NOMO-1 treated with DMSO at 0.1 percent for 48 hours (cell line): Measurements from ENCODE around the gene STAT4.
A peak's percentile ranks its signal among the peaks of the same experiment; 100 is the strongest.

Experiments
- DNase-seq: peaks from one replicate; lab custom pipeline; 2025; ENCODE audit not compliant: unreplicated experiment; lab: John Stamatoyannopoulos, UW

Gene STAT4

GRCh38 chr2:191176801-191177438, 26.1 kb upstream of the STAT4 start:
- DNase-seq, result no peak

- no peak for DNase-seq
These were observed 25.5 kb upstream of the STAT4 start for GRCh38 chr2:191176305-191176704.

GRCh38 chr2:191174442-191174841, 23.6 kb upstream of the STAT4 start:
- DNase-seq, result no peak

- DNase-seq, result no peak
These were observed 22.4 kb upstream of the STAT4 start for GRCh38 chr2:191173206-191173605.

DNA sequence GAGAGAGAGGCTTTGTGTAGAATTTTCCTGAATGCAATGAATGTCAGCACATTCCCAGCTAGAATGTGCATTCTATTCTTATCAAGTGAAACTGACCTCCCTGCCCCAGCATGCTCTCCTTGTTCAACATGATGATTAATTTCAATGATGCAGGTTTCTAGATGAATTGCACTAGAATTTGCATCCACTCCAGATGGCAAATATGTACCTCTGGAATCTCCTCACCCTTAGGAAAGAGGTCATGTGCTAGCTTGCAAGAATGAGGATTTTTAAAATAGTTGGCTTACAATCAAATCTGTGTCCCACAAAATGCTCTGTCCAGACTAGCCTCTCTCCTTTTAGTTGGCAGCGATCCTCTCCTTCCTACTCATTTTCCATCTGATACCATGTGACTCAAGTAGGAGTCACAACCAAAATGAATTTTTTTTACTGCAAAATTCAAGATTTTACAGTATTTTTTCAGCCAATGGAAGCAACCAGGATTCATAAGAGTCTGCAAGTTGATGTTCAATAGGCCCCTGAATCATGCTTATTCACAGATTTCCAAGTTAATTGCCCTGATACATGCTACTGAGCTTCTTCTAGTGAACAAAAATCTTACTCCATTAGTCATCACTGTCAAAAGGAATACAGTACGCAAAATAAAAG, 21.0 kb upstream of the STAT4 start:
- DNase-seq, result no peak

DNA sequence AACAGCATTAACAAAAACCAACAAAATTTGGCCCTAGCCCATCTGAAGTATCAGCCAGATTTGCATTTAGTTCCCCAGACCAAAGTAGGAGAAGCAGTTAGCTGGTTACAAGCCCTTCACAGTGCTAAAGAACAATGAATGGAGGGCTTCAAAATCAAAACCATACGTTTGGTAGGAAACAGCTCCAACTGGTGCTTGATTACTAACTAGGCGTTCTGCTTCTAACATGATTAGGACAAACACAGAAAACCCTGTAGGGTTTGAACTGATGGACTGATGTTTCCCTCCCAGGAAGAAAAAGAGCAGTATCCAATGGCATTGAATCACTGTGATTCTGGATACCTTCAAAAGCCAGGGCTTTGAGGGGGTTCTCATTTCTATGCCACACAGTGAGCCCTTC, 20.5 kb upstream of the STAT4 start:
- DNase-seq, result no peak

GRCh38 chr2:191170773-191171172, 20.0 kb upstream of the STAT4 start:
- DNase-seq, result no peak

- no peak for DNase-seq
These were observed 19.5 kb upstream of the STAT4 start for GRCh38 chr2:191170301-191170636.

DNA sequence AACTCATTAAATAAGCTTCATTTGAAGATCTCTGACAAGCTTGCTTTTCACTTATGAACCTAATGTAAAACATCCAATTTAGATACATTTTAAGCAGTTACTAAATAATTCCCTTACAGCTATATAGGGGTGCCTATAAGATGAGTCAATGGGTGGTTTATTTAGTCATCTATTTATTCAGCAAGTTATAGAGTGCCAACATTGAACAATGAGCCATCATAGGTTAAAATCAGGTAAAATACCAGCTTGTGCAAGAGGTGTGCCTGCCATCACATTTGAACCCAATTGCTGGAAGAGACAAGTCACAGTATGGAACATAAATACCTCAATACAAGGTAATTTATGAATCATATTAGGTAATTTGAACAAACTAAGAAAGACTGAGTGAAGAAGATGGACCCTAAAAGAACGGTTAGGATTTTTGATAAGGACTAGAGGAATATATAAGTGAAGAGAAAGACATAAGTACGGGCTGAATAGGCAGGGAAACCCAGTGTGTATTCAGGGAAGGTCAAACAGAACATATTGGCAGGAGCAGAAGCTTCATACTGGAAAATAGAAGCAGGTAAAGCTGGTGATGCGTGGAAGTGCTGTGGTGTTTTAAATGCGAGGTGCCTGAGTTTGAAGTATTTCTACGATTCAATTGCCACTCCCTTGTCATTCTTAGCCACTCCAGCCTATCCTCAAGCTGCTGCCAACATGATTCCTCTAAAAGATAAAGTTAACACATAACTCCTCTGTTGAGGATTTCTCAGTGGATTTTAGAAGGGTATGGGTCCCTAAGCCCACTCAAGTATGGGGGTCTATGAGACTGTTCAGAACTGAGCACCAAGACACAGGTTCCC, 18.9 kb upstream of the STAT4 start:
- no peak for DNase-seq

- DNase-seq, result no peak
These were observed 17.0 kb upstream of the STAT4 start for GRCh38 chr2:191167766-191168165.

- DNase-seq, result no peak
These were observed 16.1 kb upstream of the STAT4 start for GRCh38 chr2:191166756-191167445.

DNA sequence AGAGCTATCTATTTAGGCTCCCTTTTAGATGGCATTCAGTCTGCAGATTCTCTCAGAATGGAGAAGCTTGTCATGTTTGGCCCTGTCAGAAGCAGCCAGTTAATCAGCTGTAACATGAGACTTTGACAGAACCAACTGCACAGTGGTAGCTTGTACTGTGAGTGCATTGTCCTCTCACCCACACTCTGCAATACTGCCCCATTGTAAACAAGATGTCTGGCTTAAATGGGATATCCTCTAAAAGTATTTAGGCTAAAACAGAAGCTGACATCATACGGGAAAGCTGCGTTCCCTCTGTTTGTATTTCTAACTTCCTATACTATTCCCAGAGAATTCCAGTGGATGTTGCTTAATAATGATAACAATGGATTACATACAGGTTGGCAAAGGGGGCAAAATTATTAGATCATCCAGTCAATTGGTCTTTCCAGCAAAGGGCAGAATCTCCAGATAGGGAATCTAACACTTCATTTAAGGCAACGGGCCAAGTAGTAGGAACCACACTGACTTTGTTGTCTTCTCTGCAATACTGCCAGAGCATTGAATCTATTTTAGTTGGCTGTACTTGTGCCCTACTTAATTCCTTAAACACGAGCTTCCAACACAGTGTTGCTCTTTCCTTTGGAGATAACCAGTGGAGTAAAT, 15.4 kb upstream of the STAT4 start:
- DNase-seq, result no peak

- DNase-seq, result peak; percentile 69
These were observed 14.4 kb upstream of the STAT4 start for GRCh38 chr2:191165176-191165643.

DNA sequence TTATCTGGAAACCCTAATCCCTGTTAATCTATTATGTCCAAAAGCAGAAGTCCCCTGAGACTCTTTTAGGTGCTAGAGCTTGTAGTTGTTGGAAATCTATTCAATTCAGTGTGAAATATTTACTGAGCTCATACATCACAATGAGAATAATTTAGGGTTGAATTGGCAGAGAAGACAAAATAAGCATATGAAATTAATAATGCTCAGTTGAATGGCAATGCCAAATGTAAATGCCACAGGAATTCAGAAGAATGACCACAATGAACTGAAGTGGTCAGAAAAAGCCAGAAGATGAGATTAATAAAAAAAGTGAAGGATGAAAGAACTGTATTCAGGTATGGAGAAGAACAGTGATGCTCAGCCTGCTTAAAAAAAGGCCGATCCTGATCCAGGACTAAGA, 8.0 kb upstream of the STAT4 start:
- DNase-seq, result no peak

DNA sequence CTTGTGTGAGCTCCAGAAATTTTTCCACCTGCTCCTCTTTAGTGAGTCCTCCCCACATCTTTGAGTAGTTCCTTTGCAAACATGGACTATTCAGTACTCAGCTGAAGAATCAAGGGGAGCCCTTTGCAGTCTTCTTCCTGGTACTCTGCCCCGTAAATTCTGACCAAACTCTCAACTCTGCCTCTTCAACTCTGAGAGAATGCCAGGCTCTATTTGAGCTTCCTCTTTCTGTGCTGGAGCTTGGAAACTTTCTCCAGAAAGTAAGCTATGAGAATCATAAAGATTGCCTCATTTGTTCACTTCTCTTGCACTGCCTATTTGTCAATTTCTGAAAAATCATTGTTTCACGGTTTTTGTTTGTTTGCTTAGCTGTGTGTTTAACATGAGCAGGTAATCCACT, 7.4 kb upstream of the STAT4 start:
- DNase-seq, result peak; percentile 75

DNA sequence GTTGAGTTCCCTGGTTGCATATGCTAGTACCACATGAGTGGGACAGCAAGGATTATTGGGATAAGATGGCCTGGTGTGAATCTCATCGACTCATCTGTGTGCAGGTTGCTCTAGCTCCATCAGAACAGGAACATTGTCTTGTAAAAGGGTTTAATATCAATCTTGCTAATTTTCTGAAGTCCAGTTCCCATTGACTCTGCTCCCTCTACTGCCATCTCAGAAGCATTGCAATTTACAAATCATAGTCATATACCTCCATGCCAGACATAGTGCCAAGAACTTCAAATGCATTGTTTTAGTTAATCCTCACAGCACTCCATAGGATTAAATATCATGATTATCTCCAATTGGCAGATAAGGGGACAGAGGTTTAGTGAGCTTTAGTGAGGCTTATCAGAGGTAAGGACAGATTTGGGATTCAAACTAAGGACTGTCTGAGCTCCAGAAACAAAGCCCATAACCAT, 4.8 kb upstream of the STAT4 start:
- DNase-seq, result peak; percentile 65

DNA sequence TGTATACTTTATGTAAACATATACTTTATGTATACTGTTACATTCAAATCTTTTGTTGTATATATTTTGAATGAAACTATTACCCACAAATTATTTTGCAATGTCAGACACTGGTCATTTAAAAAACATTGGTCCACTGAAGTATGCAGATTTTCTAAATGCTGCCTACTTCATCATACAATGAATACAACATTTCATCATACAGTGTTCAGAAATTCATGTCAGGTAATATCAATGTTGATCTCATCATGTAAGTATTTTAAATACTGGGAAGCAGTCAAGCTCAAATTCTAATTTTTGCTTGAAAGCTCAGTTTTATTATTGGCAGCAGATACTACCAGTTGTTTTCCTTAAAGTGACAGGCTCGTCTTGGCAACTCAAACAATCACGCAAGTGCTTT, 2.9 kb upstream of the STAT4 start:
- no peak for DNase-seq

GRCh38 chr2:191152482-191153240, 1.9 kb upstream of the STAT4 start:
- peak; percentile 36 for DNase-seq

DNA sequence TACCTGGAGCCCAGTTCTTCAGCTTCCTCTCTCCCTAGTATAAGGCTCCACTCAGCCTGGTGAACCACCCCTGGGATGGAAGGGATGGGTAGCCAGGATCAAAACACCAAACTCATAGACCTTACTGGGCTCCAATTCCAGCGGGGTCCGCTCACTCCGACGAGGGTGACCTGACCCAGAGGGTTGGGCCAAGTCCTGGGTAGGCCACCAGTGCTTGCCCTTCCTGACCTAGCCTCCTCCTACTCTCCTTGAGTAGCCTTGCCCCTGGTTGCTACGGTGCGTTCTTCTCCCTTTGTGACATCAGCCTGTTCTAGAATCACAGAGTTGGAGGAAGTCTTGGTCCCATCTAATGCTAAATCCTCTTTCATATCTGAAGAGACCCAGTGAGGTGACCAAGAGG, 537 bp upstream of the STAT4 start:
- DNase-seq, result no peak

DNA sequence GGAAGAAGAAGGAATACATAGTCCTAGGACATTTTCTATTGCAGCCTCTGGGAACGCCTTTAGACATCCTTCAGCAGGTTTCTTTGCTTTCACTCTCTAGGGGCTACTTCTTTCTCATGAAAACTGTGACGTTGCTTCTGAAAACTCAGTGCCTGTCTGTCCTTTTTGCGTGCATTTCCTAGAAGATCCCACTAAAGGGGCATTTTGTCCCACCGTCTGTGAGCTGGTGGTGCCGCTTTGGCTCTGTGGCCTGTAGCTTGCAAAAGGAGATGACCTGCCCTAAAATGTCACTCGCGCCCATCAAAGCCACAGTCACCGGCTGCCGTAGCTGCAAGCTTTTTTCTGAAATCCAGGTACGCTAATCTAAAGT, 579 bp downstream of the STAT4 start:
- DNase-seq, result no peak
